Lung (tissue), 12 donors: ENCODE data around the gene BAX. TPM values are rescaled to one million over a fixed set of nuclear protein-coding genes. Genes with fewer than 3 reads are reported as not detected.
"Not testable (repeated sequence)": the region's sequence is repeated elsewhere in the genome, so short reads cannot be mapped to it uniquely, and the experiment has no call there.

ENCODE experiments used
- ATAC-seq: fragments of 200-7000 bp; cut with Tn5 transposase; one replicate; pipeline ENCODE4 v1.9.1; 2020; ENCODE audit warnings: moderate number of reproducible peaks; ENCODE audit not compliant: insufficient read depth, low FRiP score
- DNase-seq, 3 donors: peaks; one replicate each; pipeline ENCODE4 v3.0.0-alpha.2; 2013 to 2017
- H3K27ac ChIP-seq, 2 donors: one replicate each; pipeline ENCODE4 v1.5.1; 2013; ENCODE audit warnings: mild to moderate bottlenecking in 2 of 2, moderate library complexity in 2 of 2, control low read depth in 1 of 2, inconsistent platforms in 1 of 2, low read depth in 1 of 2, low read length in 1 of 2
- H3K27me3 ChIP-seq, 3 donors: one replicate each; pipeline ENCODE4 v1.5.1; 2013; ENCODE audit warnings: low read length in 2 of 3; ENCODE audit not compliant: control insufficient read depth in 3 of 3, insufficient read depth in 3 of 3
- H3K36me3 ChIP-seq, 4 donors: one replicate each; pipeline ENCODE4 v1.5.1; 2013; ENCODE audit warnings: low read length in 4 of 4, mild to moderate bottlenecking in 1 of 4, moderate library complexity in 1 of 4; ENCODE audit not compliant: control insufficient read depth in 4 of 4, insufficient read depth in 4 of 4
- H3K4me1 ChIP-seq, 5 donors: one replicate each; pipeline ENCODE4 v1.5.1; 2013; ENCODE audit warnings: low read length in 5 of 5, mild to moderate bottlenecking in 2 of 5, moderate library complexity in 1 of 5; ENCODE audit not compliant: control insufficient read depth in 5 of 5, insufficient read depth in 5 of 5
- H3K4me3 ChIP-seq: one replicate; pipeline ENCODE4 v1.5.1; 2013; ENCODE audit warnings: mild to moderate bottlenecking, control low read depth, moderate library complexity
- H3K9ac ChIP-seq, 2 donors: one replicate each; pipeline ENCODE4 v1.5.1; 2013; ENCODE audit warnings: low read length in 2 of 2, control low read depth in 1 of 2; ENCODE audit not compliant: insufficient read depth in 1 of 2
- H3K9me3 ChIP-seq, 4 donors: one replicate each; pipeline ENCODE4 v1.5.1; 2013; ENCODE audit warnings: low read length in 3 of 4, mild to moderate bottlenecking in 1 of 4, moderate library complexity in 1 of 4; ENCODE audit not compliant: control insufficient read depth in 4 of 4, insufficient read depth in 3 of 4
- CTCF ChIP-seq: IDR thresholded peaks from 2 replicates; pipeline ENCODE4 v1.5.1; 2012; ENCODE audit warnings: mild to moderate bottlenecking; ENCODE audit errors: control extremely low read depth, extremely low read depth
- WGBS, 2 donors: extraction: QIAGEN DNeasy Blood & Tissue Kit; methylation state at CpG; one replicate each; pipeline ENCODE4 v1.1.7; 2013; 5-methylcytosine and 5-hydroxymethylcytosine counted together
- polyA plus RNA-seq, 2 donors: library from polyadenylated mRNA; stranded (reverse); fragments of 200-250 nt; gene quantifications; one replicate each; pipeline ENCODE4 v1.2.1, GENCODE V29; 2013
- total RNA-seq, 2 donors: library from RNA; depleted of rRNA in 1 of 2; stranded (reverse); fragments of >200 nt in 1 of 2; gene quantifications; one replicate each; pipeline ENCODE4 v1.2.1, GENCODE V29; 2014 to 2021
- donor health status: control.
- donor health status: control.
- donor health status: Bipolar disorder and iron deficiency.
- donor health status: healthy.
- donor health status: DM: yes; HTN: yes; CAD: no.

The BAX gene
- total and polyA plus RNA-seq, 4 donors = 25.9 to 121 (median 104) TPM

- Histone ChIP-seq H3K4me3 (no peak overlapping the region), H3K27ac (no peak overlapping the region), H3K9ac (no peak overlapping the region), H3K9me3 (no peaks in the 10 kb centered on the region), H3K36me3 (peaks cover 2 to 29% (median 10%) of the 10 kb centered on the region in 4 donors), H3K4me1 (peaks cover 0 to 3% (median 0%) of the 10 kb centered on the region in 5 donors), H3K27me3 (no peaks in the 10 kb centered on the region)
- WGBS, 2 donors = 71 to 78% methylated on average over 11 of the region's 11 CpGs
- TF ChIP-seq CTCF = no peak
- DNase-seq (no peak), ATAC-seq (no peak)
Measured at GRCh38 chr19:48925240-48925843, 29.3 kb upstream of the BAX start.

- H3K9me3 ChIP-seq, DNase-seq, H3K4me3 ChIP-seq, H3K9ac ChIP-seq, H3K4me1 ChIP-seq, ATAC-seq, H3K27me3 ChIP-seq: not testable (repeated sequence)
- WGBS, 2 donors = 80 to 89% methylated on average over 8 of the region's 8 CpGs
- Histone ChIP-seq H3K36me3 (peaks cover 2 to 24% (median 10%) of the 10 kb centered on the region in 4 donors), H3K27ac (peak overlapping the region in 1 of 2 donors; percentile 68)
Measured at GRCh38 chr19:48925890-48926289, 28.8 kb upstream of the BAX start.

- WGBS, 2 donors = 7 to 35% methylated on average over 10 of the region's 10 CpGs
- DNase-seq (peak; percentile 44 to 89 (median 76)), ATAC-seq (peak; percentile 55)
- Histone ChIP-seq H3K27me3 (no peaks in the 10 kb centered on the region), H3K4me3 (no peak overlapping the region), H3K27ac (peak overlapping the region; percentile 56 to 59), H3K9ac (no peak overlapping the region), H3K4me1 (peaks cover 0 to 3% (median 0%) of the 10 kb centered on the region in 5 donors), H3K36me3 (peaks cover 0 to 14% (median 6%) of the 10 kb centered on the region in 4 donors), H3K9me3 (no peaks in the 10 kb centered on the region)
- TF ChIP-seq CTCF = no peak
Measured at GRCh38 chr19:48926909-48927308, 27.8 kb upstream of the BAX start.

- H3K27me3 ChIP-seq, H3K36me3 ChIP-seq, ATAC-seq, DNase-seq, H3K4me3 ChIP-seq, H3K9me3 ChIP-seq, H3K4me1 ChIP-seq, H3K9ac ChIP-seq: not testable (repeated sequence)
- peak overlapping the region in 1 of 2 donors; percentile 56 for H3K27ac ChIP-seq
- WGBS, 2 donors = 80 to 87% methylated on average over 17 of the region's 17 CpGs
Measured at GRCh38 chr19:48927692-48928091, 27.0 kb upstream of the BAX start.
